Omental fat pad (tissue), 4 donors: ENCODE data around the gene ELMOD1. TPM values are rescaled to one million over a fixed set of nuclear protein-coding genes. Genes with fewer than 3 reads are reported as not detected.

ENCODE experiments used
- ATAC-seq: fragments of 150-250 bp; one replicate; pipeline ENCODE4 v1.9.1; 2016; ENCODE audit warnings: mild to moderate bottlenecking, moderate library complexity; ENCODE audit not compliant: low FRiP score
- DNase-seq: peaks from one replicate; pipeline ENCODE4 v3.0.0-alpha.2; 2019; ENCODE audit warnings: low spot score
- total RNA-seq, 4 donors: library from RNA; depleted of rRNA; stranded (reverse); fragments of >200 nt; gene quantifications; one replicate each; pipeline ENCODE4 v1.1.0, GENCODE V29; 2016
- TF ChIP-seq, protein P1 (sequence below), 3 donors: fragments of 450-650 bp; IDR thresholded peaks; one replicate each; pipeline ENCODE4 v1.5.1; 2016 to 2017; ENCODE audit warnings: antibody characterized with exemption in 3 of 3, mild to moderate bottlenecking in 3 of 3, moderate library complexity in 2 of 3

The ELMOD1 gene
- total RNA-seq, 4 donors from 2014 or later = not detected

- no peak for ATAC-seq
- no peak for DNase-seq
- TF ChIP-seq, protein P1, sequence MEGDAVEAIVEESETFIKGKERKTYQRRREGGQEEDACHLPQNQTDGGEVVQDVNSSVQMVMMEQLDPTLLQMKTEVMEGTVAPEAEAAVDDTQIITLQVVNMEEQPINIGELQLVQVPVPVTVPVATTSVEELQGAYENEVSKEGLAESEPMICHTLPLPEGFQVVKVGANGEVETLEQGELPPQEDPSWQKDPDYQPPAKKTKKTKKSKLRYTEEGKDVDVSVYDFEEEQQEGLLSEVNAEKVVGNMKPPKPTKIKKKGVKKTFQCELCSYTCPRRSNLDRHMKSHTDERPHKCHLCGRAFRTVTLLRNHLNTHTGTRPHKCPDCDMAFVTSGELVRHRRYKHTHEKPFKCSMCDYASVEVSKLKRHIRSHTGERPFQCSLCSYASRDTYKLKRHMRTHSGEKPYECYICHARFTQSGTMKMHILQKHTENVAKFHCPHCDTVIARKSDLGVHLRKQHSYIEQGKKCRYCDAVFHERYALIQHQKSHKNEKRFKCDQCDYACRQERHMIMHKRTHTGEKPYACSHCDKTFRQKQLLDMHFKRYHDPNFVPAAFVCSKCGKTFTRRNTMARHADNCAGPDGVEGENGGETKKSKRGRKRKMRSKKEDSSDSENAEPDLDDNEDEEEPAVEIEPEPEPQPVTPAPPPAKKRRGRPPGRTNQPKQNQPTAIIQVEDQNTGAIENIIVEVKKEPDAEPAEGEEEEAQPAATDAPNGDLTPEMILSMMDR (IDR thresholded peaks at IDR 0.05) = no peak
These were observed 3.5 kb upstream of the ELMOD1 start for GRCh38 chr11:107587306-107587979.

DNA sequence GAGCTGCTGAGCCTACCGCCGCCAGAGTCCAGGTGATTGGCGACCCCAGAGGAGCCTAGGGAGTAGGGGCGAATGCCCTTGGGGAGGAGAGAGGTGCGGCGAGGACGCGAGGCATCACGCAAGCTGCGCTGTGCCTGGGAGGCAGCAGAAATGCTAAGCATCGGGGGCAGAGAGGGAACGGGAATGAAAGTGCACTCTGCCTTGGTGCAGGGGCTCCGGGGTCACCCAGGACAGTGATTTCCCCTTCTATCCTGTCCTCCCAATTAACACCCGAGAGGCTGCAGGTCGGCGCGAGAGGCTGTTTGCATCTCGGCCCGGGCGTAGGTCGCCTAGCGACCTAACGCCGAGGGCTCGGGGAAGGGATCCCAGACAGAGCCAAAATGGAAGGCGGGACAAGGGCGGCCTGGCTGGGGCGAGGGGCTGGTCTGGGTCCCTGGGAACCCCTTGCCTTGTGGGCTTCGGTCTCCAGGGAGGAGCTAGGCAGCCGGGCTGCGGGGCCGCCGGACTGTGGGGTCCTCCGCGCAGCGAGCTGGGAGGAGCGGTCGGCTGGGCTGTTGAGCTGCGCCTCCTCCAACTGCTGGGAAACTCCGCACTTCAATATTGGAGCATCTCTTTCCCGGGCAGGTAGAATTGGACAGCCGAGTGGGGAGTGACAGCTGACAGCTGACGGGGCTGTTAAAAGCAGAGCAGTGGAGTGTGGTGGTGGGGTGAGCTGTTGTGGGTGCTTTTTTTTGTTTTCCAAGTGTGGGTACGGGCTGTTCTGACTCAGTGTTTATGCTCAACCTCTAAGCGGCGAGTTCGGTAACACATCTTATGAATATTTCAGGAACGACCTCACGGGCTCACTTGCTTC is 657 bp downstream of the ELMOD1 start:
- TF ChIP-seq, protein P1 (IDR thresholded peaks at IDR 0.05) = no peak
- no peak for DNase-seq
- peak; percentile 35 for ATAC-seq

DNA sequence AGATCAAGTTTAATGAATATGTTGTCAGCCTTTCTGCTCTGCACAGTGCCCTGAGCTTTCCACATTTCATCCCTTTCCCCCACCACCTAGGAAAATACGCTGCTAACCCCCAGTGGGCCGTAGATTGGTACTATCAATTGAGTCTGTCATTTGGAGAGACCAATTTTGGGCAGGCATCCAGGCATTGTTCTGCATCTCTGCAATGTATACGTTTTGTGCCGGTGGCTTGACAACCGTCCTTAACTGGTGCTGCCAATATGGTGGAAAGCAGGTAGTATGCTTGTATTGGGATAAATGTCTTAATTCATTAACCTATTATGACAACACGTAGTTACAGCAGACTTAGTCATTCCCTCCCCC is 1.3 kb downstream of the ELMOD1 start:
- TF ChIP-seq, protein P1 (IDR thresholded peaks at IDR 0.05) = no peak
- ATAC-seq (no peak), DNase-seq (no peak)

- DNase-seq (no peak), ATAC-seq (no peak)
- TF ChIP-seq, protein P1 (IDR thresholded peaks at IDR 0.05) = no peak
These were observed 1.9 kb downstream of the ELMOD1 start for GRCh38 chr11:107592813-107593212.

- no peak for DNase-seq
- TF ChIP-seq, protein P1 (IDR thresholded peaks at IDR 0.05) = no peak
- no peak for ATAC-seq
These were observed 3.0 kb downstream of the ELMOD1 start for GRCh38 chr11:107593951-107594350.

DNA sequence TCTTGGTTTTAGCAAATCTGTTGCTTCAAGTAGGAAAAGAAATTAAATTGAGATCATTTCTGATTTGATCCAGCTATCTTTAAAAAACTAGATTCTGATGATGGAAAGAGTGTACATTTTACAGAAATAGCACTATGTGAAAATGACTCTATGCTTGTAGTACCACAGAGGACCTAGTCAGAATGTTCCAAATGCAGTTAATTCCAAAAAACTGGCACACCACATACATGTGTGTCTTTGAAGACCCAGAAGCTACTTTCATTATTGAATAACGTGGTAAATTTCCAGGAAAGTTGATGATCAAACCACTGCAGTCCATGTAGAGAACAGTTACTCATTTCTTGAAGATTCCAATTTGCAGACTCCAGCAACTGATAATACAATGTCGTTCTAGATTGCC is 3.8 kb downstream of the ELMOD1 start:
- ATAC-seq (no peak), DNase-seq (no peak)
- TF ChIP-seq, protein P1 (IDR thresholded peaks at IDR 0.05) = no peak
